HL-60 (cell line): ENCODE measurements around the gene ARFGEF3.

Experiments
- DNase-seq, 2 experiments: peaks; one replicate each; pipeline ENCODE4 v3.0.0-alpha.2; 2010 to 2020; ENCODE audit warnings: low read depth in 1 of 2, low spot score in 1 of 2
- H3K27ac ChIP-seq: fragments of 250-450 bp; sonication (Bioruptor Pico); replicated peaks from 2 replicates; pipeline ENCODE4 v1.5.1; 2020; ENCODE audit warnings: mild to moderate bottlenecking, moderate library complexity
- H3K27me3 ChIP-seq: fragments of 250-450 bp; sonication (Bioruptor Pico); 2 replicates; pipeline ENCODE4 v1.5.1; 2021; ENCODE audit warnings: mild to moderate bottlenecking, moderate library complexity; ENCODE audit not compliant: insufficient read depth, poor library complexity, severe bottlenecking
- H3K4me3 ChIP-seq: replicated peaks from 2 replicates; pipeline ENCODE4 v1.5.1; 2011; ENCODE audit warnings: mild to moderate bottlenecking, control low read depth, low read length; ENCODE audit not compliant: insufficient read depth
- CTCF ChIP-seq: IDR thresholded peaks from one replicate; pipeline ENCODE4 v1.5.1; 2011; ENCODE audit warnings: low read length, control low read depth, inconsistent platforms; ENCODE audit not compliant: insufficient read depth
- GABPA ChIP-seq: IDR thresholded peaks from 2 replicates; pipeline ENCODE4 v1.6.1; 2012; ENCODE audit warnings: low read depth
- POLR2AphosphoS5 ChIP-seq: IDR thresholded peaks from 2 replicates; pipeline ENCODE4 v1.6.1; 2012; ENCODE audit warnings: low read depth
- REST ChIP-seq: IDR thresholded peaks from 2 replicates; pipeline ENCODE4 v1.6.1; 2012; ENCODE audit warnings: low read depth; ENCODE audit not compliant: insufficient replicate concordance
- SPI1 ChIP-seq: IDR thresholded peaks from 2 replicates; pipeline ENCODE4 v1.6.1; 2012; ENCODE audit warnings: low read depth, mild to moderate bottlenecking, borderline replicate concordance

The ARFGEF3 gene

GRCh38 chr6:138159246-138159645, 2.5 kb upstream of the ARFGEF3 start:
- no peak overlapping the region for H3K27ac ChIP-seq
- peaks cover 53% of the 10 kb centered on the region for H3K27me3 ChIP-seq
- DNase-seq, result no peak
- H3K4me3 ChIP-seq, result no peak overlapping the region
- TF ChIP-seq CTCF, result no peak
- no peak for TF ChIP-seq REST
- TF ChIP-seq GABPA, result no peak
- no peak for TF ChIP-seq POLR2AphosphoS5

- no peak overlapping the region for H3K4me3 ChIP-seq
- TF ChIP-seq SPI1, result no peak
- no peak for TF ChIP-seq REST
- no peak for TF ChIP-seq CTCF
- TF ChIP-seq POLR2AphosphoS5, result no peak
- no peak for TF ChIP-seq GABPA
- no peak overlapping the region for H3K27ac ChIP-seq
- DNase-seq, result no peak
- peaks cover 50% of the 10 kb centered on the region for H3K27me3 ChIP-seq
Measured at GRCh38 chr6:138160329-138161087, 1.2 kb upstream of the ARFGEF3 start.

- Histone ChIP-seq H3K4me3 (no peak overlapping the region), H3K27ac (no peak overlapping the region), H3K27me3 (peaks cover 45% of the 10 kb centered on the region)
- TF ChIP-seq GABPA, result no peak
- no peak for TF ChIP-seq SPI1
- no peak for TF ChIP-seq POLR2AphosphoS5
- TF ChIP-seq CTCF, result no peak
- no peak for TF ChIP-seq REST
- DNase-seq, result no peak
Measured at GRCh38 chr6:138161088-138161337, 726 bp upstream of the ARFGEF3 start.
